IMR-90 (cell line): ENCODE data around the gene PTK6. TPM values are rescaled to one million over a fixed set of nuclear protein-coding genes. Genes with fewer than 3 reads are reported as not detected.

Experiments
- FOS ChIP-seq: fragments of 150-350 bp; IDR thresholded peaks from 2 replicates; pipeline ENCODE4 v1.6.1; 2016; ENCODE audit warnings: low read depth, low read length
- SMC3 ChIP-seq: fragments of 150-350 bp; IDR thresholded peaks from 2 replicates; pipeline ENCODE4 v1.6.1; 2016; ENCODE audit warnings: low read depth, mild to moderate bottlenecking, antibody characterized with exemption, low read length, moderate library complexity
- USF2 ChIP-seq: fragments of 150-350 bp; IDR thresholded peaks from 2 replicates; pipeline ENCODE4 v1.6.1; 2017; ENCODE audit warnings: mild to moderate bottlenecking, antibody characterized with exemption, low read length, low read depth
- polyA plus RNA-seq, 3 experiments: library from polyadenylated mRNA; depleted of rRNA; stranded (reverse); fragments of >200 nt; gene quantifications; 2 replicates each; pipeline ENCODE4 v1.2.3, GENCODE V29; 2012; ENCODE audit warnings: low replicate concordance in 1 of 3
- total RNA-seq: library from RNA; depleted of rRNA; stranded (reverse); fragments of >200 nt; gene quantifications from 2 replicates; pipeline ENCODE4 v1.2.3, GENCODE V29; 2012
- TF ChIP-seq, protein P1 (sequence below): conservative IDR thresholded peaks from 2 replicates; pipeline ENCODE4 v1.5.1; 2012; ENCODE audit warnings: mild to moderate bottlenecking, low read depth, low read length, improper control_type of control experiment

The PTK6 gene
- total and polyA plus RNA-seq, 2 of the 4 experiments (the other 2 are of a cell fraction): not detected

GRCh38 chr20:63568170-63568981, 31.2 kb upstream of the PTK6 start (continued):
- TF ChIP-seq, protein P1, sequence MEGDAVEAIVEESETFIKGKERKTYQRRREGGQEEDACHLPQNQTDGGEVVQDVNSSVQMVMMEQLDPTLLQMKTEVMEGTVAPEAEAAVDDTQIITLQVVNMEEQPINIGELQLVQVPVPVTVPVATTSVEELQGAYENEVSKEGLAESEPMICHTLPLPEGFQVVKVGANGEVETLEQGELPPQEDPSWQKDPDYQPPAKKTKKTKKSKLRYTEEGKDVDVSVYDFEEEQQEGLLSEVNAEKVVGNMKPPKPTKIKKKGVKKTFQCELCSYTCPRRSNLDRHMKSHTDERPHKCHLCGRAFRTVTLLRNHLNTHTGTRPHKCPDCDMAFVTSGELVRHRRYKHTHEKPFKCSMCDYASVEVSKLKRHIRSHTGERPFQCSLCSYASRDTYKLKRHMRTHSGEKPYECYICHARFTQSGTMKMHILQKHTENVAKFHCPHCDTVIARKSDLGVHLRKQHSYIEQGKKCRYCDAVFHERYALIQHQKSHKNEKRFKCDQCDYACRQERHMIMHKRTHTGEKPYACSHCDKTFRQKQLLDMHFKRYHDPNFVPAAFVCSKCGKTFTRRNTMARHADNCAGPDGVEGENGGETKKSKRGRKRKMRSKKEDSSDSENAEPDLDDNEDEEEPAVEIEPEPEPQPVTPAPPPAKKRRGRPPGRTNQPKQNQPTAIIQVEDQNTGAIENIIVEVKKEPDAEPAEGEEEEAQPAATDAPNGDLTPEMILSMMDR: no peak
- TF ChIP-seq USF2 (no peak), SMC3 (no peak), FOS (no peak)
